GM12878 (cell line): ENCODE data around the gene IL5. TPM values are rescaled to one million over a fixed set of nuclear protein-coding genes. Genes with fewer than 3 reads are reported as not detected.
A peak's percentile ranks its signal among the peaks of the same experiment; 100 is the strongest.

Experiments used
- BACH1 ChIP-seq: fragments of 450-650 bp; IDR thresholded peaks from 2 replicates; pipeline ENCODE4 v1.6.1; 2017; ENCODE audit warnings: mild to moderate bottlenecking, borderline replicate concordance
- CEBPZ ChIP-seq: fragments of 150-350 bp; IDR thresholded peaks from 2 replicates; pipeline ENCODE4 v1.6.1; 2016; ENCODE audit warnings: low read depth, low read length
- CUX1 ChIP-seq: IDR thresholded peaks from 2 replicates; pipeline ENCODE4 v1.6.1; 2012; ENCODE audit warnings: improper control_type of control experiment, low read depth, low read length; ENCODE audit not compliant: insufficient replicate concordance
- E4F1 ChIP-seq: fragments of 450-650 bp; IDR thresholded peaks from 2 replicates; pipeline ENCODE4 v1.6.1; 2018; ENCODE audit warnings: borderline replicate concordance, mild to moderate bottlenecking; ENCODE audit not compliant: partially characterized antibody
- EGR1 ChIP-seq, 2 experiments: IDR thresholded peaks; 1 replicate in 1 of 2; 2 replicates in 1 of 2; pipeline ENCODE4 v1.6.1; 2011 to 2012; ENCODE audit warnings: low read depth in 2 of 2, low read length in 2 of 2, borderline replicate concordance in 1 of 2, mild to moderate bottlenecking in 1 of 2, moderate library complexity in 1 of 2
- EZH2 ChIP-seq: IDR thresholded peaks from 2 replicates; pipeline ENCODE4 v1.6.1; 2012; ENCODE audit warnings: low read depth, mild to moderate bottlenecking, control low read depth, inconsistent platforms, low read length, borderline replicate concordance; ENCODE audit not compliant: control insufficient read depth
- LARP7 ChIP-seq: fragments of 450-650 bp; IDR thresholded peaks from 2 replicates; pipeline ENCODE4 v1.6.1; 2017; ENCODE audit warnings: mild to moderate bottlenecking
- MTA3 ChIP-seq: IDR thresholded peaks from 2 replicates; pipeline ENCODE4 v1.6.1; 2012; ENCODE audit warnings: low read length, inconsistent platforms, borderline replicate concordance
- MXI1 ChIP-seq: fragments of 150-350 bp; IDR thresholded peaks from 2 replicates; pipeline ENCODE4 v1.6.1; 2011; ENCODE audit warnings: low read depth, mild to moderate bottlenecking, inconsistent platforms, low read length, improper control_type of control experiment
- MYB ChIP-seq: fragments of 150-350 bp; IDR thresholded peaks from 2 replicates; pipeline ENCODE4 v1.6.1; 2014; ENCODE audit warnings: mild to moderate bottlenecking, low read depth, low read length, borderline replicate concordance
- POU2F2 ChIP-seq: IDR thresholded peaks from 3 replicates; pipeline ENCODE4 v1.6.1; 2011; ENCODE audit warnings: low read depth, mild to moderate bottlenecking, low read length, borderline replicate concordance
- RAD51 ChIP-seq: fragments of 450-650 bp; IDR thresholded peaks from 2 replicates; pipeline ENCODE4 v1.6.1; 2016; ENCODE audit warnings: moderate library complexity, mild to moderate bottlenecking, inconsistent platforms
- SMAD1 ChIP-seq: fragments of 450-650 bp; IDR thresholded peaks from 2 replicates; pipeline ENCODE4 v1.6.1; 2018; ENCODE audit warnings: mild to moderate bottlenecking, low read depth; ENCODE audit not compliant: partially characterized antibody
- SREBF2 ChIP-seq: IDR thresholded peaks from 2 replicates; pipeline ENCODE4 v1.6.1; 2012; ENCODE audit warnings: mild to moderate bottlenecking, low read length
- TCF7 ChIP-seq: IDR thresholded peaks from 2 replicates; pipeline ENCODE4 v1.6.1; 2014; ENCODE audit warnings: antibody characterized with exemption, borderline replicate concordance
- ZNF217 ChIP-seq: fragments of 450-650 bp; IDR thresholded peaks from 2 replicates; pipeline ENCODE4 v1.6.1; 2017; ENCODE audit warnings: antibody characterized with exemption, mild to moderate bottlenecking
- ZNF274 ChIP-seq: IDR thresholded peaks from one replicate; pipeline ENCODE4 v1.8.0; 2011; ENCODE audit not compliant: insufficient read length, insufficient read depth
- polyA plus RNA-seq, 11 experiments: library from polyadenylated mRNA; depleted of rRNA in 4 of 11; unstranded in 6 of 11; stranded (reverse) in 5 of 11; fragments of >200 nt; fragmentation: Nextera tagmentation in 4 of 11; fragmentation: Illumina TruSeq in 1 of 11; extraction: Ambion mirVana in 4 of 11; extraction: Trizol in 1 of 11; gene quantifications; 1 replicate in 1 of 11; 2 replicates in 10 of 11; pipeline versions ENCODE4 v1.2.1 to v1.2.3, GENCODE V29; 2011 to 2016; ENCODE audit warnings: inconsistent platforms in 2 of 11, missing spikeins in 2 of 11, low read depth in 1 of 11
- total RNA-seq, 4 experiments: library from RNA; depleted of rRNA in 3 of 4; stranded (reverse); fragments of >200 nt in 3 of 4; fragmentation: Illumina TruSeq in 1 of 4; extraction: Trizol in 1 of 4; gene quantifications; 2 replicates each; pipeline versions ENCODE4 v1.2.1 to v1.2.3, GENCODE V29; 2013 to 2021

The IL5 gene
- total and polyA plus RNA-seq, 10 of the 15 experiments (the other 5 are each of a cell fraction or from before 2014, with no cell fraction given) = not detected

- TF ChIP-seq E4F1 = peak; percentile 91
- TF ChIP-seq LARP7 = peak; percentile 75; the same call in 1 of the 2 replicates
- TF ChIP-seq CEBPZ = no peak
- peak; percentile 93 for TF ChIP-seq RAD51
- no peak for TF ChIP-seq EZH2
- peak; percentile 27 to 31; a peak in 2 of 3 replicates for TF ChIP-seq EGR1 (IDR thresholded peaks at IDR 0.05; ENCODE audit: borderline replicate concordance in 1 of 2, low read depth in 2 of 2, low read length in 2 of 2)
- no peak for TF ChIP-seq MTA3
- TF ChIP-seq MYB = no peak
- no peak for TF ChIP-seq TCF7
- TF ChIP-seq MXI1 = peak; percentile 89; the same call in 1 of the 2 replicates
- TF ChIP-seq CUX1 = no peak
- TF ChIP-seq SMAD1 = no peak
- no peak for TF ChIP-seq ZNF217
- peak; percentile 80 for TF ChIP-seq BACH1
- peak; percentile 78; the same call in 2 of the 3 replicates for TF ChIP-seq POU2F2
- no peak for TF ChIP-seq ZNF274
- no peak for TF ChIP-seq SREBF2
Measured at GRCh38 chr5:132556763-132557477, 13.6 kb upstream of the IL5 start, which contains the start of gene RAD50 (continued).
